Endodermal cell (in vitro differentiated cells): ENCODE results near the gene ATL3. TPM values are rescaled to one million over a fixed set of nuclear protein-coding genes. Genes with fewer than 3 reads are reported as not detected.

Source experiments
- DNase-seq: peaks from one replicate; pipeline ENCODE4 v3.0.0-alpha.2; 2017
- H3K27ac ChIP-seq: 2 replicates; pipeline ENCODE4 v1.5.1; 2013; ENCODE audit warnings: mild to moderate bottlenecking, low read depth, low read length, moderate library complexity
- H3K27me3 ChIP-seq: 2 replicates; pipeline ENCODE4 v1.6.1; 2013; ENCODE audit warnings: mild to moderate bottlenecking, low read length, moderate library complexity; ENCODE audit not compliant: insufficient read depth, control insufficient read depth, poor library complexity, severe bottlenecking
- H3K36me3 ChIP-seq: 2 replicates; pipeline ENCODE4 v1.7.0; 2013; ENCODE audit warnings: mild to moderate bottlenecking, low read length, moderate library complexity; ENCODE audit not compliant: control insufficient read depth, insufficient read depth
- H3K4me1 ChIP-seq: one replicate; pipeline ENCODE4 v1.7.0; 2013; ENCODE audit warnings: low read length; ENCODE audit not compliant: control insufficient read depth, insufficient read depth
- H3K4me3 ChIP-seq: 2 replicates; pipeline ENCODE4 v1.5.1; 2013; ENCODE audit warnings: mild to moderate bottlenecking, low read length, moderate library complexity
- H3K9ac ChIP-seq: 2 replicates; pipeline ENCODE4 v1.6.1; 2013; ENCODE audit warnings: mild to moderate bottlenecking, low read length, moderate library complexity; ENCODE audit not compliant: poor library complexity, severe bottlenecking; ENCODE audit errors: extremely low read depth
- H3K9me3 ChIP-seq: 2 replicates; pipeline ENCODE4 v1.6.1; 2013; ENCODE audit warnings: mild to moderate bottlenecking, low read length, moderate library complexity; ENCODE audit not compliant: control insufficient read depth
- H3K27ac Mint-ChIP-seq: 2 replicates; pipeline ENCODE4 v1.8.0; 2020; ENCODE audit warnings: mixed read lengths
- H3K27me3 Mint-ChIP-seq: 2 replicates; pipeline ENCODE4 v1.8.0; 2021; ENCODE audit warnings: mild to moderate bottlenecking, mixed read lengths; ENCODE audit not compliant: insufficient read depth
- H3K36me3 Mint-ChIP-seq: 2 replicates; pipeline ENCODE4 v1.8.0; 2020; ENCODE audit warnings: low read depth, mixed read lengths
- H3K4me1 Mint-ChIP-seq: 2 replicates; pipeline ENCODE4 v1.8.0; 2020; ENCODE audit warnings: mixed read lengths
- H3K4me3 Mint-ChIP-seq: 2 replicates; pipeline ENCODE4 v1.8.0; 2020; ENCODE audit warnings: mild to moderate bottlenecking, moderate library complexity, mixed read lengths
- H3K9me3 Mint-ChIP-seq: 2 replicates; pipeline ENCODE4 v1.8.0; 2020; ENCODE audit warnings: mild to moderate bottlenecking, mixed read lengths
- WGBS, 2 experiments: methylation state at CpG; one replicate each; pipeline versions ENCODE4 v1.1.5 to v1.1.7; 2013; ENCODE audit warnings: missing lambda C conversion rate in 2 of 2, mixed read lengths in 1 of 2; ENCODE audit not compliant: insufficient coverage in 1 of 2, insufficient read length in 1 of 2; 5-methylcytosine and 5-hydroxymethylcytosine counted together
- total RNA-seq, 2 donors: library from RNA; stranded (reverse); fragmentation: NEBNext Ultra II Directional in 1 of 2; extraction: Animal tissue kit (Norgen Biotek cat#: 25700) in 1 of 2; gene quantifications; 2 replicates in 1 of 2; 3 replicates in 1 of 2; pipeline ENCODE4 v1.2.1, GENCODE V29; 2021
- TF ChIP-seq, protein P1 (sequence below): fragments of 200-600 bp; sonication (generic); conservative IDR thresholded peaks from 2 replicates; pipeline ENCODE4 v1.5.0; 2021; ENCODE audit warnings: antibody characterized with exemption, mild to moderate bottlenecking

ATL3 gene
- total RNA-seq, 2 donors from 2014 or later: 33.8 to 38.0 TPM

GRCh38 chr11:63682066-63683021, 11.2 kb upstream of the ATL3 start:
- H3K4me1 Mint-ChIP-seq: peaks cover 19% of the 10 kb centered on the region
- peak overlapping the region; percentile 92 for H3K27ac Mint-ChIP-seq
- no peaks in the 10 kb centered on the region for H3K27me3 Mint-ChIP-seq
- peak overlapping the region; percentile 92 for H3K4me3 ChIP-seq
- 2% methylated on average over 16 to 19 of the region's 19 CpGs for WGBS, 2 experiments
- H3K36me3 ChIP-seq: no peaks in the 10 kb centered on the region
- H3K9me3 Mint-ChIP-seq: no peaks in the 10 kb centered on the region
- H3K4me3 Mint-ChIP-seq: peak overlapping the region; percentile 84
- peaks cover 7% of the 10 kb centered on the region for H3K36me3 Mint-ChIP-seq
- no peaks in the 10 kb centered on the region for H3K9me3 ChIP-seq
- peak overlapping the region; percentile 88 for H3K27ac ChIP-seq
- H3K9ac ChIP-seq: peak overlapping the region; percentile 65
- peak; percentile 71 for DNase-seq
- TF ChIP-seq, protein P1, sequence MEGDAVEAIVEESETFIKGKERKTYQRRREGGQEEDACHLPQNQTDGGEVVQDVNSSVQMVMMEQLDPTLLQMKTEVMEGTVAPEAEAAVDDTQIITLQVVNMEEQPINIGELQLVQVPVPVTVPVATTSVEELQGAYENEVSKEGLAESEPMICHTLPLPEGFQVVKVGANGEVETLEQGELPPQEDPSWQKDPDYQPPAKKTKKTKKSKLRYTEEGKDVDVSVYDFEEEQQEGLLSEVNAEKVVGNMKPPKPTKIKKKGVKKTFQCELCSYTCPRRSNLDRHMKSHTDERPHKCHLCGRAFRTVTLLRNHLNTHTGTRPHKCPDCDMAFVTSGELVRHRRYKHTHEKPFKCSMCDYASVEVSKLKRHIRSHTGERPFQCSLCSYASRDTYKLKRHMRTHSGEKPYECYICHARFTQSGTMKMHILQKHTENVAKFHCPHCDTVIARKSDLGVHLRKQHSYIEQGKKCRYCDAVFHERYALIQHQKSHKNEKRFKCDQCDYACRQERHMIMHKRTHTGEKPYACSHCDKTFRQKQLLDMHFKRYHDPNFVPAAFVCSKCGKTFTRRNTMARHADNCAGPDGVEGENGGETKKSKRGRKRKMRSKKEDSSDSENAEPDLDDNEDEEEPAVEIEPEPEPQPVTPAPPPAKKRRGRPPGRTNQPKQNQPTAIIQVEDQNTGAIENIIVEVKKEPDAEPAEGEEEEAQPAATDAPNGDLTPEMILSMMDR: peak; percentile 64
- H3K27me3 ChIP-seq: no peaks in the 10 kb centered on the region
- H3K4me1 ChIP-seq: peaks cover 3% of the 10 kb centered on the region

DNA sequence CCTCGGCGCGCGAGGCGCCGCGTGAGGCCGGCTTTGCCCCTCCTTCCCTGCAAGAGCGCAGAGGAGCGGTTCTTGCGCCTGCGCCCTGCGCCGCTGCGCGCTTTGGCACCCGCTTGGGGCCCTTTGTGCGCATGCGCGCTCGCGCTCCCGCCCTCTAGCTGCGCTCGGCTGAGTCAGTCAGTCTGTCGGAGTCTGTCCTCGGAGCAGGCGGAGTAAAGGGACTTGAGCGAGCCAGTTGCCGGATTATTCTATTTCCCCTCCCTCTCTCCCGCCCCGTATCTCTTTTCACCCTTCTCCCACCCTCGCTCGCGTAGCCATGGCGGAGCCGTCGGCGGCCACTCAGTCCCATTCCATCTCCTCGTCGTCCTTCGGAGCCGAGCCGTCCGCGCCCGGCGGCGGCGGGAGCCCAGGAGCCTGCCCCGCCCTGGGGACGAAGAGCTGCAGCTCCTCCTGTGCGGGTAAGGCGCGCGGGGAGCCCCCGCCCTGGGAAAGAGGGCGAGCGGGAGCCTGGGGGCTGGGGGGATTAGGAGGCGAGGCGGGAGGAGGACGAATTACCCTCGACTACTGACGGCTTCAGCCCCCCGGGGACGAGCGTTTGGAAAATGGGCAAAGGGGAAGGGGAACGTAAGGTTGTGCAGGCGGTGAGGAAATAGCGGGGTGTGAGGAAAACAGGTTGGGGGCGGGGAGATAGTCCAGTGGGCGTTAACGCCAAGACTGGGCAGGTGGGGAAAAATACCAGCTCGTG, 10.3 kb upstream of the ATL3 start, which contains the start of gene RTN3:
Gene RTN3, plus strand, starts transcription at position 180 of the 745 bp plus-strand sequence. Its CDS starts 137 bp downstream, at position 317.
- TF ChIP-seq, protein P1: no peak
- WGBS, 2 experiments: 0 to 1% methylated on average over 31 to 74 of the region's 74 CpGs
- H3K36me3 Mint-ChIP-seq: peaks cover 7% of the 10 kb centered on the region
- Histone ChIP-seq H3K9ac (peak within 1 kb of the TSS; percentile 65), H3K9me3 (no peaks in the 10 kb centered on the region), H3K36me3 (no peaks in the 10 kb centered on the region), H3K27ac (peak within 1 kb of the TSS; percentile 88), H3K27me3 (no peaks in the 10 kb centered on the region), H3K4me1 (peaks cover 3% of the 10 kb centered on the region), H3K4me3 (peak within 1 kb of the TSS; percentile 92)
- H3K27ac Mint-ChIP-seq: peak within 1 kb of the TSS; percentile 92
- H3K4me1 Mint-ChIP-seq: peaks cover 18% of the 10 kb centered on the region
- H3K4me3 Mint-ChIP-seq: peak within 1 kb of the TSS; percentile 84
- peak; percentile 99 for DNase-seq
- no peaks in the 10 kb centered on the region for H3K27me3 Mint-ChIP-seq
- H3K9me3 Mint-ChIP-seq: no peaks in the 10 kb centered on the region

- Histone ChIP-seq H3K9me3 (no peaks in the 10 kb centered on the region), H3K4me3 (peak overlapping the region; percentile 92), H3K4me1 (peaks cover 3% of the 10 kb centered on the region), H3K9ac (no peak overlapping the region), H3K27me3 (no peaks in the 10 kb centered on the region), H3K36me3 (no peaks in the 10 kb centered on the region), H3K27ac (peak overlapping the region; percentile 72)
- Mint-ChIP-seq H3K27ac (peak overlapping the region; percentile 92), H3K27me3 (no peaks in the 10 kb centered on the region), H3K9me3 (no peaks in the 10 kb centered on the region), H3K36me3 (peaks cover 5% of the 10 kb centered on the region), H3K4me3 (peak overlapping the region; percentile 84), H3K4me1 (peaks cover 16% of the 10 kb centered on the region)
- DNase-seq: no peak
- 26 to 38% methylated on average over 12 to 18 of the region's 18 CpGs for WGBS, 2 experiments
- TF ChIP-seq, protein P1: no peak
Observed at GRCh38 chr11:63680834-63681320, 9.7 kb upstream of the ATL3 start.
